Right hindlimb (tissue), 1 donor: ENCODE data around the gene MYADML2.
"Not testable (repeated sequence)": the region's sequence is repeated elsewhere in the genome, so short reads cannot be mapped to it uniquely, and the experiment has no call there.

Experiments used
- DNase-seq: peaks from one replicate; pipeline ENCODE4 v3.0.0-alpha.2; 2018

The MYADML2 gene

DNA sequence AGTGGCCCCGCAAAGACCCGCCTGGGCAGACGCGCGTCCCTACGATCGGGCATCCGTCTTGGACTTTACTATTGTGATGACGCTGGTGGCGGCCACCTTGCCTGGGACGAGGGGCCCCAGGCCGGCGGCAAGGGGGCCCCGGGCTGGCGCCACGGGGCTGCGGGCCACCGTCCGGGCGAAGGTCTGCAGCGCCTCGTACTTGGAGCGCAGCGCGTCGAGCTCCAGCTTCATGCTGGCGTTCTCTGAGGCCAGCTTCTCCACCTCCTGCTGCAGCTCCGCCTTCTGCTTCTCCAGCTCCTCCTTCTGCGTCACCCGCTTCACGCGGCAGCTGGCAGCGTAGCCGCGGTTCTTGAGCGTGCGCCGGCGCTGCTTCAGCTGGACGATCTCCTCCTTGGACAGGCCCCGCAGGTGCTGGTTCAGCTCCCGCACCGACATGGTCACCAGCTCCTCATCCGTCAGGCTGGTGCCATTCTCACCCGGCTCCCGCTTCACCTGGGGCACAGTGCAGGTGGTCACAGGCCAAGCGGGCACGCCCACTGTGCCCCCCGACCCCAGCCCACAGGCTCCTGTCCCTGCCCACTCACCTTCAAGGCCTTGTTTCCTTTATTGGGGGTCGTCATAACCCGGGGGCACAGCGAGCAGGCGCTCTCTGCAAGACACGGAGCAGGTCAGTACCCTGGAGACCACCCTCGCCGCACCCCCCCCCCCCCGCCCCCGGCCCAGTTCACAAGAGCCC is 24.3 kb downstream of the MYADML2 start:
- no peak for DNase-seq

DNA sequence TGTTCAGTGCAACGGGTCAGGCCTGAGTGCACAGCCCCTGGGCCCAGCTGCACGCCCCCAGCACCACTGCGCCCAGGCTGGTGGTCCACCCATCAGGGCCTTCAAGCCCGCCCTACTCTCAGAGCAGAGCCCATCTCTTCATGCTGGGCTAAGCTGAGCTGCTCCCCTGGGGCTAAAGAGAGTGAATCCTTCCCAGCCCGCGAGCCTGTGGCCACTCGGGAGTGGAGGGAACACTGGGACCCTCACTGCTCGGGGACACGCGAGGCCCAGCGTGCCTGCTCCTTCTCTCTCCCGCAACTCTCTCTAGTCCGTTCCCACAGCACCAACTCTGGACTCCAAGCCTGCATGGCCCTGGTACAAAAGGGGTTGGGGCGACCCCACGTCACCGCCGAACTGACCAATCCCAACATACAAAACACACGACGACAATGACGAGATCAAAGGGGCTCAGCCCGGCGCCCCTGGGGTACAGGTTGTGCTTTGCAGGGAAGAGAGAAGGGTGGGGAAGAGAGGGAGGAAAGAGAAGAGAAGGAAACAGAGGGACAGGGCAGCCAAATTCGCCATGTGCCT is 25.0 kb downstream of the MYADML2 start:
- DNase-seq = no peak

DNA sequence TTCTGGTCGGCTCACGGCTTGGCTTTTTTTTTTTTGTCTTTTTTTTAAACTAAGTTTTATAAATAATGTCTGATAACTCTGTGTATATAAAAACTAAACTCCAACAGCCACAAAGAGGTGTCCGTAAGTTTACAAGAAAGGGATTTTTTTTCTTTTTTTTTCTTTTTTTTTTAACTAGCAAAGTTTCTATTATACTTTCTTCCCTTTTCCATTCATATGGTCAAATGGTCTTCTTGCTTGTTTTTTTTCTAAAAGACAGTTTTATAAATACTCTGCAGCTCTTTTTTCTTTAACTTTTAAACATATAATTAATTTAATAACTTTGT is 25.5 kb downstream of the MYADML2 start:
- DNase-seq = no peak

DNA sequence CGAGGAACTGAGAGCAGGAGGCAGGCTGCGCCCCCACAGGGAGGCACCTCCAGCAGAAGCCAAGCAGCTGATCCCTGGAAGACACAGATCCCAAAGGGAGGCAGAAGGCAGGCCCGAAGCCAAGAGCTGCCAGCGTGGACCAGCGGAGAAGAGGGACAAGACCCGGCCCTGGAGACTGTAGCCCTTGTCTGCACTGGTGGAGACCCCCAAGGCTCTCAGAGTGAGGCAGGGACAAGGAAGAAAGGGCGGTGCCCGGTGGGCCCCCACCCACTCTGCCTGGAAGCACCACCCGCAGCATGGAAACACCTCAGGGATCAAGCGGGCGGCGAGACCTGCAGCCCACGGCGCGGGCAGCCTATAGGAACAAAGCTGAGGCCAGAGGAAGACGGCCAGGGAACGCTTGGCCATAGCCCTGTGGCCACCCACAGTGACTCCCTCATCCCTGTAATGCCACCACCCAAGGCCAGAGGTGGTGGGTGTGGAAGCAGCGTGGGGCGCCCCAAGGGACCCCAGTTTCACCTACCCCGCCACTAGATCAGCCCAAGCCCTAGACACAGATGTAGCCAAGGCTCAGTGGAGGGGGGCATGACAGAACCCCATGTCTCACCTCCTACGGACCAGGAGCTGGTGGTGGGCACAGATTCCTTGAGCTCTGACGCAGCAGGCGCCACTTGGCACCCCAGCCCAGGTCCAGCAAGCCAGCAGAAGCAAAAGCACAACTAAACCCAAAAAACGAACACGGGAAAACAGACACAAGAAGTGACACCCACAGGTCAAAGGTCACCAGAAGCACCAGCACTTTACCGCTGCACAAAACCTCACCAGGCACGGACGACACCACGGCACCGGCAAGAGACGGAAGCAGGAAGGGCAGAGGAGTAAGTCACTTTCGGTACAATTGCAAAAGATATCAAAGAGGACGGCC is 26.2 kb downstream of the MYADML2 start:
- no peak for DNase-seq

DNA sequence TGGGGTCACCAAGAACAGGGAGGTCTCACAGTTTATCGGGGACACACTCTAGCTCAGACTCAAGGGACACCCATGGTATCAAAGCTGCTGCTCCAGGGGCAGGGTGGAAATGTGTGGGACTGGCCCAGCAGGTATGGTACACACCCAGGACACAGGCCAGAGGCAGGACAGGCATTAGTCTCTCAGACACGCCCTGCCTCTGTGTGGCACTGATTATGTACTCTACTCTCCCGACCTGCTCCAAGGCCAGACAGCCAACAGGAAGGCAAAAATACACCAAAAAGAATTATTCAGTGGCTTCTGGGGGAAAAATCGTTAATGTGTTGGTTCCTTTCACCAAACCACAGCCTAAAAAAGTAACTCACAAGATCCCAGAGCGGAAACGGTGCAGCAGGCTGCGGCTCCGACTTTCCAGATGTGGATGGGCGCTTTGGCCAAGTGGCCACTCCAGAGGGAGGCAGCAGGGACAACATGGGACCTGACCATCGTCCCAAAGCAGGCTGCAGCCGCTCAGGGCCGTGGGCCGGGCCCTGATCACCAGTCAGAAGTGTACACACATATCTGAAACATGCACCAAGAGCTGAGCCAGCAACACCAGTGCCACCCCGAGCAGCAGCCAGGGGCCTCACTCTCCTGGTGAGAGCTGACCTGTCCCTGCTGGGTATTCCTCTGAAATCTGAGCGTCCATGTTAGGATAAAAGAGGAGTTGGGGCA is 28.0 kb downstream of the MYADML2 start:
- DNase-seq = no peak

DNA sequence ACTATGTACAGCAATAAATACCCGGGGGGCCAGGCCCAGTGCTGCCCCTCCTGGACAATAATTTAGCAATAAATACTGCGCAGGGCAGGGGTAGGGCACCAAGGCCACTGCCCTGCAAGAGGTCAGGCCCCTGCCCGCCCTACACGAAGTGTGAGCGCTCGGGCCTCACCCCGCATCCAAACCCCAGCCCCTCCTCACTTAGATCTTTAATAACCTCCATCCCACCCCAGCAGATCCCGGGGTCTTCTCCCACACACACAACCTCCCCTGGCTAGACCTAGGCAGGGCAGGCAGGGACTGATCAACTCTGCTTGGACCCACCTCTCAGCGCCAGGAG is 28.7 kb downstream of the MYADML2 start:
- DNase-seq = not testable (repeated sequence)

DNA sequence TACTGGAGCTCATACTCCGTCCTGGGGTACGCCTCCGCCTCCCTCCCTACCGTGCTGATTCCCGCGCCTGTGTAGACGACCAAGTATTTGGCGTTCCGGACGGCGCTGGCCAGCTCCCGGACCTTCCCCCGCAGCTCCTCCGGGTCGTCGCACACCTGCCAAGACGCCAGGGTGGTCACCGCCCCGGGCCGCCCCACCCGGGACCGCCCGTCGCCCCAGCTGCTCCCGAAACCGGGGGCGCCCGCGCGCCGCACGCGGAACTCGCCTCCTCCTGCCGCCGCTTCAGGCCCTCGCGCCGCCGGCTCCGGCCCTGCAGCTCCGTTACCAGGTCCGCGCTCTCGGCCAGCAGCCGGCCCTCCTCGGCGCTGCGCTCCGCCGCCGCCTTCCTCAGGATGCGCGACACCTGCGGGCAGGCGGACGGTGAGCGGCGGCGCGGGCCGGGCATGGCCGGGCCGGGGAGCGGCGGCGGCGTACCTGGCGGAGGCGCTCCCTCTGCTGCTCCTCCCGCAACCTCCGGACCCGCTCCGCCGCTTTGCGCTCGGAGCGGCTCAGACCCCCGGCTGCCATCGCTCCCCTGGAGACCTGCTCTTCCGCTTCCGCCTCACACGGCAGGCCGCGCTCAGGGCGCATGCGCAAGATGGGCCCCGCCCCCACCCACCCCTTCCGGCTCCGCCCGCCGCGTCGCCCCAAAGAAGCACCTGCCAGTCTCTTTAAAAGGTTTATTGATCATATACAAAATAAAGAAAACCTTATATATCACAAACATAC is 29.3 kb downstream of the MYADML2 start, which contains the start of gene SIRT7:
SIRT7 (minus strand) TSS at position 612 of the 768 bp plus-strand sequence; CDS start at position 567, 45 bp downstream.
- peak; percentile 89 for DNase-seq

DNA sequence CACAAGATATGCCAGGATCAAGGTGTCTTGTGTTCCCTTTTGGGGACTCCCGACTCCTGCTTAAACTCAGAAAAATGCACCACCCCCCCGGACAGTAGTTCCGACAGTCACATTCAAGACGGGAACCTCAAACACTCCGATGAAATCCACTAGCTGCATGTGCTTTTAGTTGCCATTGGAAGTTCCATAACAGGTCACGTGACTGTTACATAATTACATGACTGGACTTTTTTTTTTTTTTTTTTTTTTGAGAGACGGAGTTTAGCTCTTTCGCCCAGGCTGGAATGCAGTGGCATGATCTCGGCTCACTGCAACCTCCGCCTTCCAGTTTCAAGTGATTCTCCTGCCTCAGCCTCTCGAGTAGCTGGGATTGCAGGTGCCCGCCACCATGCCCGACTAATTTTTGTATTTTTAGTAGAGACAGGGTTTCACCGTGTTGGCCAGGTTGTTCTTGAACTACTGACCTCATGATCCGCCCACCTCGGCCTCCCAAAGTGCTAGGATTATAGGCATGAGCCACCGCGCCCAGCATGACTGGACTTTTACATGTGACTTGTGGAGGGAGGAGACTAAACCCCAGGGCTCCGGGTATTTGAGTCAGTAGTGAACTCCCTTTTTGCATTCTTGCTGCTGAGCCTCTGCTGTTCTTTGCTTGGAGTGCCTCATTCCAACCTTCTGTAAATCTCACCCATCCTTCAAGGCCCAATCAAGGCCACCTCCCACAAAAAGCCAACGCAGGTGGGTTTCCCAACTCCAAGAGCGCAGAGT is 30.6 kb downstream of the MYADML2 start:
- DNase-seq = no peak

DNA sequence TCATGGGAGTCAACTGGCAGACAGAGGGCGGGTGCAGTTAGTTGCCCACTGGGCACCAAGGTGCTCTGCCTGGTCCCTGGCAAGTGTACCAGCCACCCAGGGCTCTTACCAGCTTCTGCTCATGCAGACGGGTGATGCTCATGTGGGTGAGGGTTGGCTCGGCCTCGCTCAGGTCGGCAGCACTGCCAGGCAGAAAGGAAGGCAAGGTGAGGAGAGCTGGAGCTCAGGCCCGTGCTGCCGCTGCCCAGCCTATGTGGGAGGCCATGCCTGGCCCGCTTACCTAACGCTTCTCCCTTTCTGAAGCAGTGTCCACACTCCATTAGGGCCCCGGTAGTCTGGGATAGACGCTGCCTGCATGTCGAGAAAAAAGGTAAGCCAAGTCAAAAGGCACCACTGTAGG is 31.7 kb downstream of the MYADML2 start:
- DNase-seq = no peak

DNA sequence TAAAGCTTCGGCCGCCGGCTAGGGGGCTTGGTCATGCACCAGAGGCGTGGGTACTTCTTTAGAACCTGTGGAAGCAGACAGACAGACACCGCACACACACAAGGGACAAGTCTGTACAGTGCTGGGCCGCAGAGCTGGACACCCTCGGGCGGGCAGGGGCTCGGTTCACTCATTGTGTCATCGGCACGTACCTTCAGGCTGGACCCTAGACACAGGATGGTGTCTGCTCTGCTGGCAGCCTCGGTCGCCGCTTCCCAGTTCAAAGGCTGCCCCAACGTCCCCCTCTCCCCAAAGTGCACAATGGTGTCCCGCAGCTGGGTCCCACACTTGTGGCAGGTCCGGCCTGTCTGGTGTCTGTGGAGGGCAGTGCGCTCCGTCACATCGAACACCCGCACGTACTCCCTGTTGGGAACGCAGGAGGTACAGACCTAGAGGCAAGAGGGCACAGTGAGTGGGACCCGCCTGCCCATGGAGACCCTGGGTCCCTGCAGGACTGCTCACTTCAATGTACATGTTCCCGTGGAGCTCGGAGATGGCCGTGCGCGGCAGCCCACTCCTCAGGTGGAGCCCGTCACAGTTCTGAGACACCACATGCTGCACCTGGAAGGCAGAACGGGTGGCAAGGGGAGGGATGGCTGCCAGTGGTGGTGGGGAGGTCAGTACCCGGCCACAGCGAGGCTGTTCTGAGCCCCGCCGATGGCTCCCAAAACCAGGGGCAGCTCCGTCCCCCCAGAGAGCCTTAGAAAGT is 32.8 kb downstream of the MYADML2 start:
- no peak for DNase-seq

DNA sequence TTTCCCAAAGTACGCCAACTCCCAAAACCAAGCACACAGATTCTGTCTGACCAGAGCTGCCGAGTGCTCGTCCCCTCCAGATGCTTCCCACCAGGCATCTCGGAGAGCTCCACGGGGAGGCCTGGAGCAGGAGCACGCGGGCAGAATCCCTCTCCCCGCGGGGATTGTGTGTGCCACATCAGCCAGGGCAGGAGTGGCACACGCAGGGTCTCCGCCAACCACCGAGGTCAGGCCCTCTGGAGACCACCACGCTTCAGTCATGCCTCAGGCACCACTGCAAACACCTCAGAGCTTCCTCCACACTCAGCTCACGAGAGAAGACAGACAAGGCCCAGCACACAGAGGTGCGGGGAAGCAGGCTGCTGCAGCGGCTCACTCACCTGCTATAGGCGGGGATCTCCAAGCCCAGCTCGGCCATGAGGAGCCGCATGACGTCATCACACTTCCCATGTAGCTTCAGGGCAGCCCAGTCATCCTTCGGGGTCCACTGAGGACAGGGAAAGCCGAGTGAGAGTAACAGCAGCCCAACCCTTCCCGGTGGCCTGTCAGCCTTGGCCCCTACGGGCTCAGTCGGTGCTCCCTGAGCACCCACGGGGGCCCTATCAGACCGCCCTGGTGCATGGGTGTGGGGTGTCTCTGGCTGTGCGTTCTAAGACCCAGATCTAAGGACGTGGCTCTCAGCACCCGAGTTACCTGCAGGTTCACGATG is 33.5 kb downstream of the MYADML2 start:
- DNase-seq = no peak

DNA sequence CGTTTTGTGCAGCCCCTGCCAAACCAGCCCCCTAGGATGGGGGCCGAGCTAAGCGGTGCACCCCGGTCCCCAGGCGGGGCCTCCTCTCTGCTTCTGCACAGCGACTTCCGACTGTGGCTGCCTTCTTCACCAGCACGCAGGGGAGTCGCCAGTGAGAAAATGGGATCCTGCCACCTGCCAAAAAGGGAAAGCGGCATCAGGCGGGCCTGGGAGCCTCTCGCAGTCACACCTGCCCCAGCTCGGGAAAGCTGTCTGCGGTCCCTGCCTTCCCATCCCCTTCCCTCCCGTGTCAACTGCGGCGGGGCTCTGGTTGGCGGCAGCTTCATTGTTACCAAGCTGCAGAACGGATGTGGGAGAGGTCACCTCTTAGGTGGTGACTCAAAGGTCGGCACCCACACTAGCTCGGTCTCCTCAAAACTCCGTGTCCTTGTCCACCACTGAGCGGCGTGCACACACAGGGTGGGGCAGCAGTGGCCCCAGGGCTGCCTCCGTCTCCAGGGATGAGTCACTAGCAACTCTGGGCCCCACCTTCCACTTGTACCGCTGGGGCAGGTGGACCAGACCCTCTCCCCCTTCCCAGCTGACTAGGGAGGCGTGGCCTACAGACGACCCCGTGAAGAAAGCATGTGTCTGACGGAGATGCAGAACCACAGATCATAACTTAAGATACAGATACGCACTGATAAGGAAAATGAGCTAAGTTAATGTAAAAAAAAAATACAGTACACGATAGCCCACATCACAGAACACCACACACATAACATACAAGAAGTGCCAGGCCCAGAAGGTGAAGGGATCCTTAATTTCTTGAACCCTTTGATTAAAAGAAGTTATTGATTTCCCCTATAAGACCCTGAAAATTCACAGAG is 34.4 kb downstream of the MYADML2 start:
- no peak for DNase-seq

DNA sequence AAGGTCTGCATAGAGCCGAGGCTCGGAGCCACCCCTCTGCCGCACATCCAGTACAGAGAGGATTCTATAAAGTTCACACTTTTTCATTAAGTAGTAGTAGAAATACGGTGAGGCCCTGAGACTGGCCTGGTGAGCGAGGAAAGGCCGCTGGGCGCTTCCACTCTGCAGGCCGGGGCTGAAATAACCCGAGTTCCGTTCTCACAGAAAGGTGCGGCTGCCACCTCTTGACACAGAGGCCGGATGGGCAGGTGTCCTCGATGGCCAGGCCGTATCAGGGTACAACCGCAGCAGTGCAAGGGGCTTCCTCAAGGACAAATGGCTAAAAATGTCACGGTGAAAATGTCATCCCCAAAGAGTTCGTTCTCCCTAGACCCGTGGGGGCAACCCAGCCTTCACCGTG is 35.1 kb downstream of the MYADML2 start:
- DNase-seq = no peak

DNA sequence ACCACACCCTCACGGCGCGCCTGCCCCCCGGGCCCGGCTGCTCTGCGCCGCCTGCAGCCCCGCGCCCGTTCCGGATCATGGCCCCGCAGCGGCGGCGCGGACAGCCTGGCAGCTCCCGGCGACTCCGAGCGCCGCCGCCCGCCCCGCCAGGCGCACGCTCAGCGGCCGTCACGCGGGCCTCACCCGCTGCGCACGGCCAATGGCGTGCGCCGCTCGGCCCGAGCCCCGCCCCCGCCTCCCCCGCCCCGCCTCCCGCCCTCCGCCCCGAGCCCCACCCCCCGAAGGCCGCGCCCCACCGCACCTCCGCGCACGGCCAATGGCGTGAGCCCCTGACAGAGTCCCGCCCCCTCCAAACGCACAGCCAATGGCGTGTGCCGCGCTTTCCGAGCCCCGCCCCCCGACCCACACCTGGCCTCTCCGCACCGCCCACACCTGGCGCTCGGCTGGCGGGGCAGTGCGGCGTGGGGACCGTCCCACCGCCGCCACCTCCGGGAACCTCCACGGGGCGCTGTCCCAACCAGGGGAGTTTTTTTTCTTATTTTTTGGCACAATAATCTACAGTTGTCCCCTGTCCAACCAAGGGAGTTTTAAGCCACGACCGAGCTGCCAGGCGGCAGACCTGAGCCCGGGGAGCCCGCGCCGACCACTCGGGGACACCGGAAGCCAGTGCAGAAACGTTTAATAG is 35.6 kb downstream of the MYADML2 start, which contains the start of gene PCYT2:
PCYT2 (minus strand) TSS at position 123 of the 685 bp plus-strand sequence; CDS start at position 79, 44 bp downstream.
- peak; percentile 92 for DNase-seq

DNA sequence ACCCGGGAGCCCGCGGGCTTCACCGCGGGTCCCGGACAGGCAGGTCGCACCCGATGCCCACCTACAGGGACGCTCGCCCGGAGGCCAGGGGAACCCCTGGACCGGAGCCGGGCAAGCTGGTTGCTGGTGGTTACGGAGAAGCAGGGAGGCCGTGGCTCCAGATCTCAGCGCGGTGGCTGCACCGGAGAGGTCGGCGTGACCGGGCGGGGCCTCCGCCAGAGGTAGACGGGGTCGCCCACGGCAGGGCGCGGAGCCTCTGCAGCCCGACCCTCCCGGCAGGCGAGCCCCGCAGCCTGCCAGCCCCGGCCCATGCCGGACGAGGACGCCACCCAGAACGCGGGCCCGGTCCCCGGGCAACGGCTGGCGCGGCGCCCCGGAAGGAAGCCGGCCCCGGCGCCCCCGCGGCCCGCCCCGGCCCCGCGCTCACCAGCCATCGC is 36.2 kb downstream of the MYADML2 start:
- no peak for DNase-seq

DNA sequence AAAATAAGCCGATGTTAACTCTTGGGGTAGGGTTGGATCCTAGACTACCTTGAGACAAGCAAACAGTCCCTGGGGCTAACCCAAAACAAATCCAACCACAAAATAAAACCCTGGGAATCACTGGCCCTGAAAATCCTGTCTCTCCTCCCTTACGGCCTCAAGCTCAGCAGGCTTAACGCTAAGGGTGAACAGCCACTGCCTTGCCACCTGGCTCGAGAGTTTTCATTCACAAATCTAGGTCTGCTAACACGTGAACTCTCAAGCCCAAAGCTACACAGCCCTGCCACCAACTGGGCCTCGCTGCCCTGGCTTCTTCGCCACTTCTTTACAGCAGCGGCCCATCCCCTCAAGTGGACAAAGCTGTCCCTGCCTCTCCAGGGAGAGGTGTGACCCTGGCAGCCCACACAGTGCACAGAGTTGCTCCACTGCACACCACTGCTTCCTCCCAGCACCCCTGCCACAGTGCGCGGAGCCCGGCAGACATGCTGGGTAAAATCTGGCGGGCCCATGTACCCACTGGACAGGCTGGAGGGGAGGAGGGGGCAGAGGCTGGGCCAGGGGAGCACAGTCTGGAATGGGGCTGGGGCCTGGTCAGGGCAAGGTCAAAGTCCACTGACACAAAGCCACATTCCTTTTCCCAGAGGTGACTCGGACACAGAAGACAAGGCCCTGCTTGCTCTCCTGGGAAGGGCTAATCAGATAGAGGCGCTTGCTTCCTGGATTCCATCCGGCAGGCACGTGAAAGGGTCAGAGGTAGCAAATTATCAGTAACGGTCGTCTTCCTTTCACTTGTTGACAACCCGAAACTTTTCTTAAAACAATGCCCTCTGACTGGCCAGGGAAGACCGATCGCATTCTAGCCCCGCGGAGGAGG is 36.8 kb downstream of the MYADML2 start:
- no peak for DNase-seq

DNA sequence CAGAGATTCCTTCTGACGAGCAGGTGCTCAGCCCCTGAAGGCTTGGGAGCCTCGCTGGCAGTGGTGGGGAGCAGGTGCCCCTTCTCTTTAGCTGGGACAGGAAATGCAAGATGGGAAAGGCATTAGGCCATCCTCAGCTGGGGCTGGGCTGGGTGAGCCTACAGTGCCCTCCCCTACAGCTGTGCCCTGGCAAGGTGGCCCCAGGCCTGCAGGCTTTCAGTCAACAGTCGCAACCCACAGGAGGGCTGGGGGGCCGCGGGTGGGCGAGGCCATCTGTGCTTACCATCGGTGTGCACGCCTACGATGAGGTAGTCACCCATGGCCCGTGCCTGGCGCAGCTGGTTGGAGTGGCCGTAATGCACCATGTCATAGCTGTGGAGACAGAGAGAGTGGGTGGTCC is 37.8 kb downstream of the MYADML2 start:
- DNase-seq = no peak
